Kidney (tissue), 14 donors: Measurements from ENCODE around the gene AZU1. TPM values are rescaled to one million over a fixed set of nuclear protein-coding genes. Genes with fewer than 3 reads are reported as not detected.
A peak's percentile ranks its signal among the peaks of the same experiment; 100 is the strongest.

Experiments
- DNase-seq, 5 donors: peaks; one replicate each; pipeline ENCODE4 v3.0.0-alpha.2; 2013 to 2020
- FAIRE-seq: peaks from 2 replicates; lab custom pipeline; 2012; peaks lifted over from hg19 to GRCh38; lab: Jason Lieb, UNC
- H3K27ac ChIP-seq, 2 donors: one replicate each; pipeline ENCODE4 v1.7.0; 2013; ENCODE audit warnings: low read depth in 2 of 2, low read length in 2 of 2, inconsistent platforms in 1 of 2
- H3K27me3 ChIP-seq: one replicate; pipeline ENCODE4 v1.7.1; 2013; ENCODE audit warnings: low read length, inconsistent platforms; ENCODE audit not compliant: control insufficient read depth, insufficient read depth
- H3K36me3 ChIP-seq, 3 donors: one replicate each; pipeline versions ENCODE4 v1.7.0 to v1.7.1; 2013; ENCODE audit warnings: low read length in 3 of 3, control low read depth in 1 of 3, inconsistent platforms in 1 of 3; ENCODE audit not compliant: insufficient read depth in 3 of 3, control insufficient read depth in 2 of 3
- H3K4me1 ChIP-seq, 3 donors: one replicate each; pipeline versions ENCODE4 v1.7.0 to v1.7.1; 2013; ENCODE audit warnings: low read length in 3 of 3, inconsistent platforms in 1 of 3, low read depth in 1 of 3; ENCODE audit not compliant: control insufficient read depth in 2 of 3, insufficient read depth in 2 of 3
- H3K4me3 ChIP-seq, 3 donors: one replicate each; pipeline versions ENCODE4 v1.7.0 to v1.8.1; 2013; ENCODE audit warnings: low read length in 3 of 3, control low read depth in 1 of 3, inconsistent platforms in 1 of 3
- H3K9ac ChIP-seq, 3 donors: one replicate each; pipeline versions ENCODE4 v1.7.0 to v1.7.1; 2013; ENCODE audit warnings: low read length in 3 of 3, control low read depth in 1 of 3, inconsistent platforms in 1 of 3
- H3K9me3 ChIP-seq, 3 donors: one replicate each; pipeline versions ENCODE4 v1.7.0 to v1.7.1; 2013; ENCODE audit warnings: low read length in 3 of 3, control low read depth in 1 of 3, inconsistent platforms in 1 of 3; ENCODE audit not compliant: control insufficient read depth in 2 of 3, insufficient read depth in 1 of 3
- CTCF ChIP-seq: IDR thresholded peaks from 3 replicates; pipeline ENCODE4 v1.5.1; 2012; ENCODE audit warnings: mild to moderate bottlenecking, moderate library complexity, borderline replicate concordance; ENCODE audit not compliant: insufficient read depth; ENCODE audit errors: extremely low read depth
- intact Hi-C: fragments of 100-400 bp; cut with DNase I; formaldehyde crosslinking; loops from one replicate; pipeline ENCODE4 v1.11.1; 2022
- polyA plus RNA-seq: library from polyadenylated mRNA; stranded (reverse); fragments of 350-450 nt; fragmentation: Illumina TruSeq; extraction: RNeasy Lipid Tissue Mini Kit (QIAGEN cat#74804); gene quantifications from one replicate; pipeline ENCODE4 v1.2.3, GENCODE V29; 2014; ENCODE audit warnings: low read depth, low replicate concordance; ENCODE audit not compliant: insufficient read depth
- total RNA-seq: library from RNA; stranded (reverse); fragmentation: NEBNext Ultra II Directional; extraction: Animal tissue kit (Norgen Biotek cat#: 25700); gene quantifications from one replicate; pipeline ENCODE4 v1.2.1, GENCODE V29; 2021
- donor health status: control.
- donor health status: control.
- donor health status: control.
- donor health status: control.
- donor health status: control.
- donor health status: DM: yes; HTN: yes; CAD: no.
- donor health status: Normal renal cell carcinoma (clear cell type).

Gene AZU1
- total and polyA plus RNA-seq, 2 donors from 2014 or later: 0.50 TPM; not detected in 1

- no peaks in the 10 kb centered on the region for H3K4me1 ChIP-seq
- H3K27me3 ChIP-seq: no peaks in the 10 kb centered on the region
- H3K9ac ChIP-seq: no peak overlapping the region
- FAIRE-seq: no peak
- intact Hi-C loops: no loop called here
- H3K27ac ChIP-seq: no peak overlapping the region
- no peaks in the 10 kb centered on the region for H3K9me3 ChIP-seq
- no peak for TF ChIP-seq CTCF
- H3K4me3 ChIP-seq: no peak overlapping the region
- peaks cover 7 to 42% (median 18%) of the 10 kb centered on the region in 3 donors for H3K36me3 ChIP-seq
- peak in 2 of 5 donors; percentile 61 to 80 for DNase-seq
Measured at GRCh38 chr19:810077-810855, 17.4 kb upstream of the AZU1 start.

GRCh38 chr19:810883-811489 is 16.7 kb upstream of the AZU1 start:
- no peak for TF ChIP-seq CTCF
- Histone ChIP-seq H3K36me3 (peaks cover 7 to 38% (median 13%) of the 10 kb centered on the region in 3 donors), H3K9ac (no peak overlapping the region), H3K27me3 (no peaks in the 10 kb centered on the region), H3K9me3 (no peaks in the 10 kb centered on the region), H3K4me1 (no peaks in the 10 kb centered on the region), H3K4me3 (no peak overlapping the region), H3K27ac (no peak overlapping the region)
- DNase-seq: peak in 1 of 5 donors; percentile 76
- intact Hi-C loops: no loop called here
- no peak for FAIRE-seq

- intact Hi-C loops: no loop called here
- DNase-seq (no peak), FAIRE-seq (no peak)
- H3K9me3 ChIP-seq: no peaks in the 10 kb centered on the region
- no peaks in the 10 kb centered on the region for H3K27me3 ChIP-seq
- H3K9ac ChIP-seq: no peak overlapping the region
- TF ChIP-seq CTCF: no peak
- no peak overlapping the region for H3K27ac ChIP-seq
- H3K4me1 ChIP-seq: no peaks in the 10 kb centered on the region
- H3K4me3 ChIP-seq: no peak overlapping the region
- peaks cover 7 to 33% (median 13%) of the 10 kb centered on the region in 3 donors for H3K36me3 ChIP-seq
Measured at GRCh38 chr19:811506-812048, 16.1 kb upstream of the AZU1 start.
